Measurements from ENCODE around the gene TRAK1. TPM values are rescaled to one million over a fixed set of nuclear protein-coding genes. Genes with fewer than 3 reads are reported as not detected.

The TRAK1 gene
- polyA plus RNA-seq, 1 donor from 2014 or later, result 24.6 TPM

DNA sequence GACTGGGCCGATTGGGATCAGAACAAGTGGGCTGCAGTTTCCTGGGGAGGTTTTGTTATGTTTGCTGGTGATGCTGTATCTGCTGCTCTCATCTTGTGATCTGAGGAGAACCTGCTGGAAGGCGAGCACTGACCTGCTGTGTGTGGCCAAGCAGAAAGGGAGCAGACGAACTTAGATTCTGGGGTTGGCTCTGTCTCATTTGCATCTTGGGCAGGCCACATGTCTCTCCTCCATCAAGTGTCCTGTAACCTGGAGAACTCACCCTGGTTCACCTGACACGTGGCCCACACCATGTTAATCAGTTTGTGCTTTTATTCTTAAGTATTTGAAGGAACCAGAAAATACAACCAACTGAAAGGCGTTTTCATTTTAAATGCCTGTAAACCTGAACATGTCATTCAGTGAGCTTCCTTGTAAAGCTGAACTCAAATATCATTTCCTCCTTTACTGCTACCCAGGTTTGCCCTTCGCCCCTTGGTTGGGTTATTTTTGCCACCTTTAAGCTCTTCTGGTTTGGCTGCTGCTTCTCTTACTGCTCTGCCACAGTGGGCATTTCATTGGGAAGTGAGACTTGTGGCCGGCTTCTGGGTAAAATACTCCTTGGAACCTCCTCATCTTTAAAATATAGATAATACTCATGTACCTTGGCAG is 33.5 kb upstream of the TRAK1 start:
- Mint-ChIP-seq H3K36me3 (peaks cover 8% of the 10 kb centered on the region), H3K4me1 (peaks cover 61 to 68% (median 63%) of the 10 kb centered on the region in 3 donors), H3K9me3 (no peaks in the 10 kb centered on the region), H3K27ac (peak overlapping the region; percentile 83 to 98 (median 95)), H3K4me3 (peak overlapping the region; percentile 49 to 86 (median 60)), H3K27me3 (no peaks in the 10 kb centered on the region)

- no peaks in the 10 kb centered on the region for H3K27me3 Mint-ChIP-seq
- peak overlapping the region; percentile 24 to 76 (median 43) for H3K27ac Mint-ChIP-seq
- H3K36me3 Mint-ChIP-seq, result peaks cover 6% of the 10 kb centered on the region
- H3K9me3 Mint-ChIP-seq, result no peaks in the 10 kb centered on the region
- peak overlapping the region in 2 of 4 donors; percentile 13 to 51 for H3K4me3 Mint-ChIP-seq
- H3K4me1 Mint-ChIP-seq, result peaks cover 52 to 64% (median 54%) of the 10 kb centered on the region in 3 donors
Observed at GRCh38 chr3:42061025-42061712, 30.0 kb upstream of the TRAK1 start.

DNA sequence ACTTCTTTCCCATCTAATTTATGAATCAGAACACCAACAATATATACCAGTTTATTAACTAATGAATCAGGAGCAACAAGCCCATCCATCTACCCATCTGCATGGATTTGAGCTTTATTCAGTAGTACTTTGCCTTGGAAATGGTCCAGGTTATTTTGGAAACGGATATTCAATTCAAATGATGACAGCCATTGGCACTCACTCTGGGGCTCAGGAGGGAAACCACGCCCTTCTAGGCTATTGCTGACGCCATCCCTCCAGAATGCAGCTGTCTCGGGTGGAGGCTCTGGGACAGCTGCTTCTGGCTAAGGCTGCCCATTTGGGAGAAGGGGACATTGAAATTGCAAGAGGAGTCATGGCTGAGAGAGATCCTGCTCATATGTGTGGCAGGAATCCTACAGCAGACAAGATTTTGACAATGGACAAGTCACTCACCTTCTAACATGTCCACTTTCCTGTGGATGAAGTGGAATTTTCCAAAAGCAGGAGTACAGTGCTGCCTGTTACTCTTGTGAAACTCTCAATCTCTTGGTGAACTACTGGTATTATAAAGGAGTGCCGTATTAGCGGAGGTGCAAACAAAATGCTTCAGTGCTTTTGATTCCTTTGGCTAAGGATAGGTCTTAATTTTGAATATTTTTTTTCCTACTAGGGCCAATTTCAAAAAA is 29.3 kb upstream of the TRAK1 start:
- Mint-ChIP-seq H3K27me3 (peaks cover 1% of the 10 kb centered on the region), H3K4me3 (peak overlapping the region in 2 of 4 donors; percentile 13 to 14)

GRCh38 chr3:42062464-42062863 is 28.7 kb upstream of the TRAK1 start:
- Mint-ChIP-seq H3K4me1 (peaks cover 56 to 66% (median 57%) of the 10 kb centered on the region in 3 donors), H3K4me3 (peak overlapping the region in 1 of 4 donors; percentile 13), H3K9me3 (no peaks in the 10 kb centered on the region), H3K36me3 (peaks cover 6% of the 10 kb centered on the region), H3K27me3 (peaks cover 1% of the 10 kb centered on the region), H3K27ac (peak overlapping the region in 2 of 3 donors; percentile 43 to 50)

More for the DNA sequence above, 29.3 kb upstream of the TRAK1 start:
- peak overlapping the region in 2 of 3 donors; percentile 24 to 43 for H3K27ac Mint-ChIP-seq
- peaks cover 6% of the 10 kb centered on the region for H3K36me3 Mint-ChIP-seq
- H3K9me3 Mint-ChIP-seq, result no peaks in the 10 kb centered on the region
- H3K4me1 Mint-ChIP-seq, result peaks cover 56 to 66% (median 57%) of the 10 kb centered on the region in 3 donors

DNA sequence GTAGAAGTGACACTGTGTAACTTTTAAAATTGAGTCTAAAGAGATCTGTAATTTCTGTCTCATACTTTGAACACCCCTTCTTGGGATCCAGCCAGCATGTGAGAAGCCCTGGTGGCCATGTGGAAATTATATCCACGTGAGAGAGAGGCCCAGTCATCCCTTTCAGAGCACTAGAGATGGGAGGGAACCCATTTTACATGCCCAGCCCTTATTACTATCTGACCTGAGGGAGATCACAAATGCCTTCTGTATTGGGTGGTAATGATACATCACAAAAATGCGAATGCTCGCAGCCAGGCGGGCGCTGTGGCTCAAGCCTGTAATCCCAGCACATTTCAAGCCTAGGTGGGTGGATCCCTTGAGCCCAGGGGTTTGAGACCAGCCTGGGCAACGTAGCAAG is 27.3 kb upstream of the TRAK1 start:
- H3K27ac Mint-ChIP-seq, result peak overlapping the region; percentile 63 to 83 (median 81)

DNA sequence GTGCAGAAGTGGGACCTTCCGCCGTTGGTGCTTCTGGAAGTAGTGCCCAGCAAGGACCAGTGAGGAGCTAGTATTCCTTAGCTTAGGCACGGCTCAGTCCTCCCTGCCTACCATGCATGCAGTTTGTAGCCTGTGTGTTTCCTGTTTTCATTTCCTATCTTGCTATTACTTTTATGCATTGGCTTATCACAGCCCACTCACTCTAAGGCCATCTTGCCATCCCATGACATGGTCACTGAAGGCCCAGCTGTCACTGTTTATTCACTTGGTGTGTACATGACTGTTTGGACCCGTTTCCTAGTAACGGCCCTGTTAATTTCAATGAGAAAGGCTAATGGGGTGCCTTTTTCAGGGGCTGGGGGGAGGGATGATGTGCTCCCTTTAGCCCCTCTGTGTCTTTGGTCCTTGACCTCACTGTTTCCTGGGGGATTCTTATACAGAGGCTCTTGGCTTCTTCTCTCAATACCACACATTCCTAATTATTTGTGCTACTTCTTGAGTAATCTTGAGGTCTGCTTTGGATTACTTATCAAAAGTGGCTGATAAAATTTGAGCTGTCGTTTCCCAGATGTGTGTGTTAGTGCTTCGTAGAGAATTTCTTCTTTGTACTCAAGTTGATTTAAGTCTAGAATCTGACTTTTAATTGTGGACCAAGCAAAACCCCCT is 24.5 kb upstream of the TRAK1 start:
- peak overlapping the region; percentile 97 to 100 (median 99) for H3K27ac Mint-ChIP-seq
- peaks cover 39 to 64% (median 56%) of the 10 kb centered on the region in 3 donors for H3K4me1 Mint-ChIP-seq
- no peaks in the 10 kb centered on the region for H3K9me3 Mint-ChIP-seq
- peak overlapping the region; percentile 49 to 83 (median 76) for H3K4me3 Mint-ChIP-seq
- peaks cover 7% of the 10 kb centered on the region for H3K36me3 Mint-ChIP-seq
- H3K27me3 Mint-ChIP-seq, result peaks cover 1% of the 10 kb centered on the region

More for the DNA sequence above, 27.3 kb upstream of the TRAK1 start:
- peaks cover 54 to 67% (median 57%) of the 10 kb centered on the region in 3 donors for H3K4me1 Mint-ChIP-seq
- H3K4me3 Mint-ChIP-seq, result peak overlapping the region in 1 of 4 donors; percentile 52
- no peaks in the 10 kb centered on the region for H3K9me3 Mint-ChIP-seq
- H3K27me3 Mint-ChIP-seq, result peaks cover 1% of the 10 kb centered on the region
- peaks cover 8% of the 10 kb centered on the region for H3K36me3 Mint-ChIP-seq

GRCh38 chr3:42067326-42067725 is 23.8 kb upstream of the TRAK1 start:
- H3K4me3 Mint-ChIP-seq, result peak overlapping the region; percentile 49 to 83 (median 76)
- peaks cover 39 to 64% (median 55%) of the 10 kb centered on the region in 3 donors for H3K4me1 Mint-ChIP-seq
- peaks cover 1% of the 10 kb centered on the region for H3K27me3 Mint-ChIP-seq
- no peaks in the 10 kb centered on the region for H3K9me3 Mint-ChIP-seq
- H3K36me3 Mint-ChIP-seq, result peaks cover 7% of the 10 kb centered on the region
- H3K27ac Mint-ChIP-seq, result peak overlapping the region; percentile 97 to 100 (median 99)

- H3K27ac Mint-ChIP-seq, result peak overlapping the region; percentile 97 to 100 (median 99)
- peaks cover 1% of the 10 kb centered on the region for H3K27me3 Mint-ChIP-seq
- peaks cover 7% of the 10 kb centered on the region for H3K36me3 Mint-ChIP-seq
- H3K9me3 Mint-ChIP-seq, result no peaks in the 10 kb centered on the region
- peak overlapping the region in 3 of 4 donors; percentile 49 to 83 (median 79) for H3K4me3 Mint-ChIP-seq
- peaks cover 46 to 69% (median 63%) of the 10 kb centered on the region in 3 donors for H3K4me1 Mint-ChIP-seq
Observed at GRCh38 chr3:42068303-42069088, 22.7 kb upstream of the TRAK1 start.

- Mint-ChIP-seq H3K27ac (peak overlapping the region in 1 of 3 donors; percentile 71), H3K4me3 (no peak overlapping the region), H3K4me1 (peaks cover 53 to 69% (median 69%) of the 10 kb centered on the region in 3 donors)
Observed at GRCh38 chr3:42070089-42070488, 21.1 kb upstream of the TRAK1 start.

GRCh38 chr3:42070524-42070923 is 20.6 kb upstream of the TRAK1 start:
- Mint-ChIP-seq H3K4me3 (peak overlapping the region in 1 of 4 donors; percentile 37), H3K27me3 (peaks cover 1% of the 10 kb centered on the region), H3K4me1 (peaks cover 53 to 73% (median 72%) of the 10 kb centered on the region in 3 donors)

More at GRCh38 chr3:42070089-42070488, 21.1 kb upstream of the TRAK1 start:
- Mint-ChIP-seq H3K27me3 (peaks cover 1% of the 10 kb centered on the region), H3K36me3 (peaks cover 4% of the 10 kb centered on the region), H3K9me3 (no peaks in the 10 kb centered on the region)

GRCh38 chr3:42071904-42072812 is 19.0 kb upstream of the TRAK1 start:
- H3K27ac Mint-ChIP-seq, result peak overlapping the region; percentile 64 to 83 (median 82)
- H3K36me3 Mint-ChIP-seq, result peaks cover 4% of the 10 kb centered on the region
- H3K27me3 Mint-ChIP-seq, result no peaks in the 10 kb centered on the region
- H3K9me3 Mint-ChIP-seq, result peaks cover 0 to 4% (median 0%) of the 10 kb centered on the region in 3 donors
- peaks cover 43 to 65% (median 62%) of the 10 kb centered on the region in 3 donors for H3K4me1 Mint-ChIP-seq
- H3K4me3 Mint-ChIP-seq, result peak overlapping the region; percentile 9 to 81 (median 47)

More at GRCh38 chr3:42070524-42070923, 20.6 kb upstream of the TRAK1 start:
- peak overlapping the region; percentile 63 to 82 (median 71) for H3K27ac Mint-ChIP-seq
- H3K9me3 Mint-ChIP-seq, result no peaks in the 10 kb centered on the region
- H3K36me3 Mint-ChIP-seq, result peaks cover 4% of the 10 kb centered on the region

DNA sequence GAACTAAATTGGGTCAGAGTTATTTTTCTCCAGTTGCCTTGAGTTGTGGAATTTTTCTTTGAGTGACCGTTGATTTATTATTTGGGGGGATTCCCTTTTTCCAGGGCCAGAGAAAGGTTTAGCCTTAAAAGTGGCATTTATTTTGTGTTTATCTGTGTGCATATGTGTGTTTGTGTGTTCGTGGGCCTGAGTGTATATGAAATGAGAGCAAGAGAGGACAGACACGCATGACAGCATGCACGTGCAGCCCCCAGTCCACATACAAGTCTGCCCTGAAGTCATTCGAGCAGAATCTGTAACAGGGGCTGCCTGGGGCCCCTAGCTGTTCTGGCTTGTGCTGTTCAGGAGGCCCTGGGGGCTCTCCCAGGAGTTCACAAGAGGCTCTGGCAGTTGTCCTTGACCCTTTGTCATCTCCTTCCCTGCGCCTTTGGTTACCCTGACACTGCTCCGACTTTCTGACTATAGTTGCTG is 18.3 kb upstream of the TRAK1 start:
- Mint-ChIP-seq H3K36me3 (peaks cover 4% of the 10 kb centered on the region), H3K27ac (peak overlapping the region; percentile 64 to 83 (median 82)), H3K27me3 (no peaks in the 10 kb centered on the region), H3K4me3 (peak overlapping the region in 3 of 4 donors; percentile 49 to 64 (median 63)), H3K9me3 (peaks cover 0 to 4% (median 0%) of the 10 kb centered on the region in 3 donors), H3K4me1 (peaks cover 43 to 62% (median 60%) of the 10 kb centered on the region in 3 donors)

DNA sequence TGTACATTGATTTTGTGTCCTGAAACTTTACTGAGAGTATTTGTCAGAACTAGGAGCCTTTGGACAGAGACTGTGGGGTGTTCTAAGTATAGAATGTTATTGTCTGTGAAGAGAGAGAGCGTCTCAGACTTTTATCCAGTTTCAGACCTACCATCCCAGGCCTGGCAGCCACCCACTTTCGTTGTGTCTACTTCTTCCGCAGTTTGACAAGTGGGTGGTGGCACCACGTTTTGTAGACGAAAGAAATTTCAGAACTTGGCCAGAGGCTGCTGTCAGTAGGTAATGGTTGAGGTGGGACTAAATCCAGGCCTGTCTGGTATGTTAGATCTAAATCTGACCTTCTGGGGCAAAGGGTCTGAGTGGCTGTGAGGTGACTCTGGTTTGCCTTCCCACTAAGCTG is 13.4 kb upstream of the TRAK1 start:
- H3K4me1 Mint-ChIP-seq, result peaks cover 60 to 69% (median 68%) of the 10 kb centered on the region in 3 donors
- peak overlapping the region; percentile 62 to 89 (median 81) for H3K27ac Mint-ChIP-seq

More for the DNA sequence above, 13.4 kb upstream of the TRAK1 start:
- Mint-ChIP-seq H3K9me3 (peaks cover 0 to 4% (median 0%) of the 10 kb centered on the region in 3 donors), H3K27me3 (no peaks in the 10 kb centered on the region), H3K36me3 (peaks cover 3% of the 10 kb centered on the region), H3K4me3 (no peak overlapping the region)

Data from IgD-negative memory B cell (primary cell).